ENCODE measurements around the gene TMEM44. TPM values are rescaled to one million over a fixed set of nuclear protein-coding genes. Genes with fewer than 3 reads are reported as not detected.

Gene TMEM44
- total RNA-seq, 2 donors from 2014 or later: 40.1 to 43.2 TPM

DNA sequence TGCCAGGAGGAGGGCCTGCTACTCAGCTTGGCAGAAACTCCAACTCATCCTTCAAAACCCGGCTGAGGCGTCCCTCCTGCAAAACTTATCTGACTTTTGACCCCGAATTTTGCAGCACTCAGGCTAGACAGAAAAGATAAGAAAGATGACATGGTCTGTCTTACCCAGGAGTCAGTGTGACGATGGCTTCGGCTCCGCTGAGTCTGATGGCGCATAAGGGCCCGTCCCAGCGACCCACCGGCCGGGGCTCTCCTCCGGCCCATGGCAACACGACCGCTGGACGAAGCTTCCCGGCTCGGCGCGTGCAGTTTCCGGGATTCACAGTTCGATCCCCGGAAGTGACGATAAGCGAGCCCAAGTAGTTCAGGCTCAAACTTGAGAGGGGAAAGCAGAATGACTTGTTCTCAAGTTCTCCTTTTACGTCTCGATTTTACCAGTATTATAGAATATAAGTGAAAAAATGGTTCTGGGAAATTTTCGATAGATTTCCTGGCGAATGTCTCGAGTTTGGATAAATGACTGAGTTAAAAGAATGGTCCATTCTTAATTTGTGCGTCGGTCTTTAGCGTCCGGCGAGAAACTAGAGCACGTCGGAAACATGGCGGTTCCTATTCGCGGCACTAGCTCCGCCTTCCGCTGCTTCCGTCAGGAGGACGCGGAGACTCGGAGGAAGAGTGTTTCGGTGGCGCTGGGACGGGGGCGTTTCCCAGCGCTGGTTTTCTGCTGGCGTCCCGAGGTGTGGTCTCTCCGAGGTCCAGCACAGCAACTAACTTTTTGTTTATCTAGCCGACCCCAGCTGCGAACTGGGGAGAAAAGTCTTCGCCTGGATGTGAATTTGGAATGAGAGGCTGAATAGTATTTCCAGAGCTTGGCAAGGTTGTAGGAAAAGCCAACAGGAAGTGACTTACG lies 38.9 kb upstream of the TMEM44 start, which contains the start of gene LSG1:
Gene LSG1, minus strand, starts transcription at position 292 of the 909 bp plus-strand sequence. Its CDS starts 29 bp downstream, at position 263.
- H3K9ac ChIP-seq (ENCODE audit: low read depth in 2 of 2, low read length in 2 of 2): peak within 1 kb of the TSS; percentile 52 to 89
- TF ChIP-seq, protein P1, sequence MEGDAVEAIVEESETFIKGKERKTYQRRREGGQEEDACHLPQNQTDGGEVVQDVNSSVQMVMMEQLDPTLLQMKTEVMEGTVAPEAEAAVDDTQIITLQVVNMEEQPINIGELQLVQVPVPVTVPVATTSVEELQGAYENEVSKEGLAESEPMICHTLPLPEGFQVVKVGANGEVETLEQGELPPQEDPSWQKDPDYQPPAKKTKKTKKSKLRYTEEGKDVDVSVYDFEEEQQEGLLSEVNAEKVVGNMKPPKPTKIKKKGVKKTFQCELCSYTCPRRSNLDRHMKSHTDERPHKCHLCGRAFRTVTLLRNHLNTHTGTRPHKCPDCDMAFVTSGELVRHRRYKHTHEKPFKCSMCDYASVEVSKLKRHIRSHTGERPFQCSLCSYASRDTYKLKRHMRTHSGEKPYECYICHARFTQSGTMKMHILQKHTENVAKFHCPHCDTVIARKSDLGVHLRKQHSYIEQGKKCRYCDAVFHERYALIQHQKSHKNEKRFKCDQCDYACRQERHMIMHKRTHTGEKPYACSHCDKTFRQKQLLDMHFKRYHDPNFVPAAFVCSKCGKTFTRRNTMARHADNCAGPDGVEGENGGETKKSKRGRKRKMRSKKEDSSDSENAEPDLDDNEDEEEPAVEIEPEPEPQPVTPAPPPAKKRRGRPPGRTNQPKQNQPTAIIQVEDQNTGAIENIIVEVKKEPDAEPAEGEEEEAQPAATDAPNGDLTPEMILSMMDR (IDR thresholded peaks at IDR 0.05): no peak
- peak within 1 kb of the TSS; percentile 85 for H3K27ac ChIP-seq
- H3K9me3 ChIP-seq: no peaks in the 10 kb centered on the region
- DNase-seq: peak; percentile 93
- peak within 1 kb of the TSS; percentile 76 for H3K4me3 ChIP-seq
- no peaks in the 10 kb centered on the region for H3K27me3 ChIP-seq
- H3K36me3 ChIP-seq: no peaks in the 10 kb centered on the region
- peaks cover 10% of the 10 kb centered on the region for H3K4me1 ChIP-seq
- intact Hi-C loops (cut with DNase I): no loop called here

DNA sequence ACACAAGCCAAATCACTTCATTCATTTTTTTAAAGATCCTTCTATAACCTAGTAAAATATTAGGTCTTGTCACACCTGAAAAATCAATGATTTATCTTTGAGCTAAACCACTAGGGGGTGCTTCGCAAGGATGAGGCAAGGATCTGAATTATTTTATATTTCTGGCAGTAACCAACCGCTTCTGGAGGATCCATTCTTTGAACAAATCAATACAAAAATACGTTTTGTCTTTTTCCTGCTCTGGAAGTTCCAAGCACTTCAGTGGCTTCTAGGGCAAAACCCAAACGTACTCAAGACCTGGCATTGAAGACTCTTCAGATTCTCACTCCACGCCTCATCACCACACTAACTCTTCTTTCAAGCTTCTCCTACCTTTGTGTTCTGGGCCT lies 38.3 kb upstream of the TMEM44 start:
- Histone ChIP-seq H3K9me3 (no peaks in the 10 kb centered on the region), H3K27ac (peak overlapping the region; percentile 85), H3K4me3 (peak overlapping the region; percentile 76), H3K27me3 (no peaks in the 10 kb centered on the region), H3K36me3 (no peaks in the 10 kb centered on the region), H3K9ac (ENCODE audit: low read depth in 2 of 2, low read length in 2 of 2) (peak overlapping the region; percentile 52 to 89), H3K4me1 (peaks cover 10% of the 10 kb centered on the region)
- intact Hi-C loops (cut with DNase I): no loop called here
- DNase-seq: no peak
- TF ChIP-seq, protein P1 (IDR thresholded peaks at IDR 0.05): peak; percentile 47

- no peak for DNase-seq
- Histone ChIP-seq H3K4me1 (peaks cover 10% of the 10 kb centered on the region), H3K9ac (ENCODE audit: low read depth in 2 of 2, low read length in 2 of 2) (no peak overlapping the region), H3K27me3 (no peaks in the 10 kb centered on the region), H3K9me3 (no peaks in the 10 kb centered on the region), H3K36me3 (peaks cover 10% of the 10 kb centered on the region), H3K27ac (no peak overlapping the region), H3K4me3 (no peak overlapping the region)
- intact Hi-C loops (cut with DNase I): no loop called here
- TF ChIP-seq, protein P1 (IDR thresholded peaks at IDR 0.05): no peak
These were observed 34.1 kb upstream of the TMEM44 start for GRCh38 chr3:194667363-194667762.

GRCh38 chr3:194664857-194665256 lies 31.6 kb upstream of the TMEM44 start:
- H3K27me3 ChIP-seq: no peaks in the 10 kb centered on the region
- H3K9me3 ChIP-seq: no peaks in the 10 kb centered on the region
- intact Hi-C loops (cut with DNase I): no loop called here
- TF ChIP-seq, protein P1 (IDR thresholded peaks at IDR 0.05): no peak
- no peak for DNase-seq
- H3K27ac ChIP-seq: no peak overlapping the region
- peaks cover 10% of the 10 kb centered on the region for H3K36me3 ChIP-seq
- no peak overlapping the region for H3K9ac ChIP-seq (ENCODE audit: low read depth in 2 of 2, low read length in 2 of 2)
- H3K4me1 ChIP-seq: no peaks in the 10 kb centered on the region
- H3K4me3 ChIP-seq: no peak overlapping the region

DNA sequence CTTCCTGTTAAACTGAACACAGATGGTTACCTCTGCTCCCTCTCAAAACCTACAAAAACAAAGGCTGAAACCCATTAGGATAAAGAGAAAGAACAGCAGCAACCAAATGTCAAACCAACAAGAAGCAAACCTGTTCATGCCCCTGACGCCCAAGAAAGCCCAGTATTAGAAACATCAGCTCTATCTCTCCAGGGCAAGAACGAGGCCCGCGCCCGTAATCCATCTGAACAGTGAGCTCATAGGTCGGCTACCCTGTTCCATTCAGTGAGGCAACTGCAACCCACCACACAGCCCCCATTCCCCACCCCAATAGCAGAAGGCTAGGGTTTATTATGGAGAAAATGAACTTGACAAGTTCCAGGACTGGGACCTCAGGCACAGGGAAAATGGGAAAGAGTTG lies 28.7 kb upstream of the TMEM44 start:
- intact Hi-C loops (cut with DNase I): no loop called here
- DNase-seq: no peak
- Histone ChIP-seq H3K4me1 (no peaks in the 10 kb centered on the region), H3K9me3 (no peaks in the 10 kb centered on the region), H3K27ac (no peak overlapping the region), H3K36me3 (peaks cover 10% of the 10 kb centered on the region), H3K27me3 (no peaks in the 10 kb centered on the region), H3K4me3 (no peak overlapping the region), H3K9ac (ENCODE audit: low read depth in 2 of 2, low read length in 2 of 2) (no peak overlapping the region)
- TF ChIP-seq, protein P1 (IDR thresholded peaks at IDR 0.05): no peak
